OCI-LY1 (cell line): ENCODE measurements around the gene LAPTM5.

Source experiments
- EZH2 ChIP-seq: fragments of 200-600 bp; sonication (generic), shearing (Covaris generic); IDR thresholded peaks from 2 replicates; pipeline ENCODE4 v1.8.0; 2017; ENCODE audit warnings: borderline replicate concordance, mixed run types, mild to moderate bottlenecking, antibody characterized with exemption, low read length, moderate library complexity, mixed read lengths
- TF ChIP-seq, protein P1 (sequence below): fragments of 200-600 bp; sonication (generic), shearing (Covaris generic); IDR thresholded peaks from 2 replicates; pipeline ENCODE4 v1.5.1; 2017; ENCODE audit warnings: mild to moderate bottlenecking, antibody characterized with exemption, low read length, moderate library complexity, mixed read lengths

- TF ChIP-seq, protein P1, sequence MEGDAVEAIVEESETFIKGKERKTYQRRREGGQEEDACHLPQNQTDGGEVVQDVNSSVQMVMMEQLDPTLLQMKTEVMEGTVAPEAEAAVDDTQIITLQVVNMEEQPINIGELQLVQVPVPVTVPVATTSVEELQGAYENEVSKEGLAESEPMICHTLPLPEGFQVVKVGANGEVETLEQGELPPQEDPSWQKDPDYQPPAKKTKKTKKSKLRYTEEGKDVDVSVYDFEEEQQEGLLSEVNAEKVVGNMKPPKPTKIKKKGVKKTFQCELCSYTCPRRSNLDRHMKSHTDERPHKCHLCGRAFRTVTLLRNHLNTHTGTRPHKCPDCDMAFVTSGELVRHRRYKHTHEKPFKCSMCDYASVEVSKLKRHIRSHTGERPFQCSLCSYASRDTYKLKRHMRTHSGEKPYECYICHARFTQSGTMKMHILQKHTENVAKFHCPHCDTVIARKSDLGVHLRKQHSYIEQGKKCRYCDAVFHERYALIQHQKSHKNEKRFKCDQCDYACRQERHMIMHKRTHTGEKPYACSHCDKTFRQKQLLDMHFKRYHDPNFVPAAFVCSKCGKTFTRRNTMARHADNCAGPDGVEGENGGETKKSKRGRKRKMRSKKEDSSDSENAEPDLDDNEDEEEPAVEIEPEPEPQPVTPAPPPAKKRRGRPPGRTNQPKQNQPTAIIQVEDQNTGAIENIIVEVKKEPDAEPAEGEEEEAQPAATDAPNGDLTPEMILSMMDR = no peak
- no peak for TF ChIP-seq EZH2
Measured at GRCh38 chr1:30725450-30726095, 32.0 kb downstream of the LAPTM5 start.
